CD8-positive, alpha-beta memory T cell (primary cell): ENCODE measurements around the gene CHURC1. TPM values are rescaled to one million over a fixed set of nuclear protein-coding genes. Genes with fewer than 3 reads are reported as not detected.

Experiments used
- CTCF ChIA-PET: fragments of 350-600 bp; sonication (Branson Sonifier 250); formaldehyde crosslinking; loops from one replicate; lab custom pipeline; 2021; ENCODE audit warnings: antibody characterized with exemption; lab: Charles Lee
- POLR2A ChIA-PET: fragments of 350-600 bp; sonication (Branson Sonifier 250); formaldehyde crosslinking; loops from one replicate; lab custom pipeline; 2021; ENCODE audit warnings: antibody characterized with exemption; lab: Charles Lee
- DNase-seq, 5 donors: peaks; one replicate each; pipeline versions ENCODE4 v3.0.0 to v3.0.0-alpha.2; 2020 to 2022; ENCODE audit warnings: mixed read lengths in 1 of 5
- H3K27ac ChIP-seq: one replicate; pipeline ENCODE4 v1.7.0; 2013; ENCODE audit warnings: low read depth, mild to moderate bottlenecking, low read length, moderate library complexity
- H3K27me3 ChIP-seq: 2 replicates; pipeline ENCODE4 v1.7.0; 2013; ENCODE audit warnings: low read length, mild to moderate bottlenecking; ENCODE audit not compliant: insufficient read depth, poor library complexity, severe bottlenecking
- H3K36me3 ChIP-seq: 2 replicates; pipeline ENCODE4 v1.7.0; 2013; ENCODE audit warnings: mild to moderate bottlenecking, low read length, moderate library complexity; ENCODE audit not compliant: insufficient read depth
- H3K4me1 ChIP-seq: 2 replicates; pipeline ENCODE4 v1.7.0; 2013; ENCODE audit warnings: mild to moderate bottlenecking, low read length, moderate library complexity; ENCODE audit not compliant: insufficient read depth
- H3K4me3 ChIP-seq: 2 replicates; pipeline ENCODE4 v1.7.0; 2013; ENCODE audit warnings: mild to moderate bottlenecking, low read length
- H3K9me3 ChIP-seq: 2 replicates; pipeline ENCODE4 v1.7.0; 2013; ENCODE audit warnings: mild to moderate bottlenecking, low read length
- H3K27ac Mint-ChIP-seq, 8 donors: one replicate each; pipeline ENCODE4 v1.8.0; 2020 to 2021; ENCODE audit warnings: mixed read lengths in 8 of 8, mild to moderate bottlenecking in 6 of 8, inconsistent platforms in 3 of 8, moderate library complexity in 3 of 8
- H3K27me3 Mint-ChIP-seq, 2 donors: one replicate each; pipeline ENCODE4 v1.8.0; 2020 to 2021; ENCODE audit warnings: mixed read lengths in 2 of 2, mild to moderate bottlenecking in 1 of 2, moderate library complexity in 1 of 2
- H3K36me3 Mint-ChIP-seq, 3 donors: one replicate each; pipeline ENCODE4 v1.8.0; 2020 to 2021; ENCODE audit warnings: mixed read lengths in 3 of 3, inconsistent platforms in 1 of 3, mild to moderate bottlenecking in 1 of 3
- H3K4me1 Mint-ChIP-seq, 3 donors: one replicate each; pipeline ENCODE4 v1.8.0; 2020 to 2021; ENCODE audit warnings: mixed read lengths in 3 of 3, inconsistent platforms in 1 of 3, mild to moderate bottlenecking in 1 of 3
- H3K4me3 Mint-ChIP-seq, 7 donors: one replicate each; pipeline ENCODE4 v1.8.0; 2020 to 2021; ENCODE audit warnings: mixed read lengths in 7 of 7, mild to moderate bottlenecking in 6 of 7, moderate library complexity in 4 of 7, inconsistent platforms in 2 of 7
- H3K9me3 Mint-ChIP-seq, 5 donors: one replicate each; pipeline ENCODE4 v1.8.0; 2020 to 2022; ENCODE audit warnings: mixed read lengths in 5 of 5, mild to moderate bottlenecking in 3 of 5, moderate library complexity in 2 of 5, inconsistent platforms in 1 of 5
- polyA plus RNA-seq: library from polyadenylated mRNA; unstranded; fragments of 300-500 nt; fragmentation: Illumina TruSeq; gene quantifications from one replicate; pipeline ENCODE4 v1.2.3, GENCODE V29; 2021
- total RNA-seq, 2 experiments: library from RNA; stranded (reverse); gene quantifications; one replicate each; pipeline ENCODE4 v1.2.3, GENCODE V29; 2021

CHURC1 gene
- total and polyA plus RNA-seq, 3 experiments from 2014 or later, result 44.0 to 171 (median 54.8) TPM

DNA sequence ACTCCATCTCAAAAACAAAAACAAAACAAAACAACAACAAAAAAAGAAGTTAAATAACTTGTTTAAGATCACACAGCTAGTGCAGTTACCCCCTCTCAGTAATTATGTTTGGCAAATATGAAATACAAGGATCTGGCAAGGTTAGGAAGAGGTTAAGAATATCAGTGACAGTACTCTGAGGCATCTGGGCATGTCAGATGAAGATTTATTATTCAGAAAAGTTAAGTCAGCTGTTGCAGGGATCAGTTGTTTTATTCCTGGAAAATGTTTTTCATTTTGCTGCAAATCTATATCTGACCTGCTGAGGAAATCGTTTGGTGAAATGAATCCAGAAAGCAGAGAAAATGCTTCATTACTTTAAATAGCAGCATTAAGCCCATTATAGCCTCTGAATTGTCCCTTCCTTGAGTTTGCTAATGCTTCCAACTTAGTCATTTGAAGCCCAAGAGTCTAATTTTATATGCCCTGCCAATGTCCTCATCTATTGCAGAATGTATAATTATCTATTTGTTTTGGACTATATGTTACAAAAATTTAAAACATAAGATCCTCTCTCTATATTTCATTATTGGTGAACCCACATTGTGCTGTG, 20.2 kb downstream of the CHURC1 start:
- no peaks in the 10 kb centered on the region for H3K9me3 ChIP-seq
- no peak overlapping the region for H3K4me3 ChIP-seq
- no peak overlapping the region for H3K27ac ChIP-seq
- no peak for DNase-seq
- H3K36me3 ChIP-seq, result peaks cover 25% of the 10 kb centered on the region
- H3K36me3 Mint-ChIP-seq, result peaks cover 0 to 88% (median 16%) of the 10 kb centered on the region in 3 donors
- H3K27ac Mint-ChIP-seq, result peak overlapping the region in 7 of 8 donors; percentile 1 to 94 (median 51)
- H3K4me3 Mint-ChIP-seq, result no peak overlapping the region
- no peaks in the 10 kb centered on the region for H3K27me3 Mint-ChIP-seq
- ChIA-PET CTCF (no interaction called here), POLR2A (no interaction called here)
- H3K9me3 Mint-ChIP-seq, result no peaks in the 10 kb centered on the region
- peaks cover 43 to 61% (median 54%) of the 10 kb centered on the region in 3 donors for H3K4me1 Mint-ChIP-seq
- peaks cover 57% of the 10 kb centered on the region for H3K4me1 ChIP-seq
- H3K27me3 ChIP-seq, result no peaks in the 10 kb centered on the region

DNA sequence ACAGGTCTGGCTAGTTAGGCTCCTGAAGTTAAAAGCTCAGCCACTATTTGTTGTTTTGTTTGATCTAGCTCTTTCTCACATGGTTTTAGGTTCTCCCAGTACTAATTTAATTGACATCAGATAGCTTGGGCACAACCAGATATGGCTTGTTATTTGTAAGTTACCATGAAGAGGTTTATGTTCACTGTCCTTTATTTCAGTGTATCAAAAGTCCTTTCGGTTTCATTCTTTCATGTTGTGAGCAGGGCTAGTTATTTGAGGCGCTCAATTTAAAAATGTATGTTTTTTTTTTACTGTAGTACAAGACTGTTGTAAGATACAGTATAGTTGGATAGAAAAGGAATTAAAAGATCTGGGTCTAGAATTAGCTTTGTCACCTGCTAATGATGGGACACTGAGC, 21.3 kb downstream of the CHURC1 start:
- peak overlapping the region; percentile 8 to 74 (median 67) for H3K4me3 Mint-ChIP-seq
- Histone ChIP-seq H3K4me3 (no peak overlapping the region), H3K36me3 (peaks cover 25% of the 10 kb centered on the region), H3K27ac (no peak overlapping the region), H3K4me1 (peaks cover 46% of the 10 kb centered on the region), H3K9me3 (no peaks in the 10 kb centered on the region), H3K27me3 (no peaks in the 10 kb centered on the region)
- H3K9me3 Mint-ChIP-seq, result no peaks in the 10 kb centered on the region
- peaks cover 51 to 70% (median 63%) of the 10 kb centered on the region in 3 donors for H3K4me1 Mint-ChIP-seq
- no peaks in the 10 kb centered on the region for H3K27me3 Mint-ChIP-seq
- ChIA-PET CTCF (interaction anchor here (1.0 to 2.2 kb wide), 7 partner anchors 8 to 112 kb away, joined by 3 to 8 read pairs (median 5); no protein-coding TSS in a partner anchor), POLR2A (interaction anchor here (0.5 kb wide), 1 partner anchor 21 kb away, joined by 3 read pairs; no protein-coding TSS in a partner anchor)
- DNase-seq, result no peak
- peak overlapping the region in 7 of 8 donors; percentile 49 to 94 (median 70) for H3K27ac Mint-ChIP-seq
- peaks cover 0 to 92% (median 19%) of the 10 kb centered on the region in 3 donors for H3K36me3 Mint-ChIP-seq

DNA sequence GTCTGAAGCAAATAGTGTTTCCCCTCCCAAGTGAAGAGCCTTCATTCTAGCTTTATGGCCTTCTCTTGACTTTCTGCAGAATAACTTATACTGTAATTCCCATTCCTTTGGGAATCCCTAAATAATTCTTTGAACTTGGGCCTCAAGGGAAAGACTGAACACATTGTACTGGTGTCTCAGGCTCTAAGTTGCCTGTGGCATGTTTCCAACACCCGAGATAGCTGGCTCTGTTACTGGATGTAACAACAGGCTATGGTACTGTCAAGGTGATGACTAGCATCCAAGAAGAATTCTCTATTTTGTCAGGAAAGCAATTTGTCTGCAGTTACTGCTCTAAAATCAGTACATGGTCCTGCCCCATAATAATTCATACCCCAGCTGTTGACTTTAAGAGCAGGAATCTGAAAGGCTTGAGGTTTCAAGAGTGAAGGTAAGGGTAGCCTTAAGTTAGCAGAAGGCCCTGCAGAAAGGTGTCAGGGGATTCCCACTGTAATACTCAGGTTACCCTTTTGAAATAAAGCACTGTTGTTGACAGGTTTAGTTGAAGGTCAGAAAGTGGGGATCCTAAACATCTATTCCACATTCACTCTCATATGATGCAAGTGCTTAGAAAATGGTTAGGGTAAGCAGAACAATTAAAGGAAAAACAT, 23.0 kb downstream of the CHURC1 start:
- peaks cover 50 to 76% (median 74%) of the 10 kb centered on the region in 3 donors for H3K4me1 Mint-ChIP-seq
- H3K9me3 ChIP-seq, result no peaks in the 10 kb centered on the region
- POLR2A ChIA-PET, result interaction anchor here (0.6 kb wide), 1 partner anchor 248 kb away, joined by 3 read pairs; no protein-coding TSS in a partner anchor
- H3K36me3 ChIP-seq, result peaks cover 15% of the 10 kb centered on the region
- H3K27ac Mint-ChIP-seq, result peak overlapping the region in 7 of 8 donors; percentile 10 to 85 (median 61)
- no peaks in the 10 kb centered on the region for H3K27me3 Mint-ChIP-seq
- no peaks in the 10 kb centered on the region for H3K9me3 Mint-ChIP-seq
- CTCF ChIA-PET, result interaction anchor here (1.2 to 2.2 kb wide), 5 partner anchors 10 to 114 kb away, joined by 3 to 8 read pairs (median 6); no protein-coding TSS in a partner anchor
- no peak overlapping the region for H3K4me3 ChIP-seq
- no peak for DNase-seq
- H3K4me1 ChIP-seq, result peaks cover 28% of the 10 kb centered on the region
- H3K27ac ChIP-seq, result no peak overlapping the region
- H3K27me3 ChIP-seq, result no peaks in the 10 kb centered on the region
- H3K4me3 Mint-ChIP-seq, result no peak overlapping the region
- peaks cover 0 to 91% (median 20%) of the 10 kb centered on the region in 3 donors for H3K36me3 Mint-ChIP-seq

DNA sequence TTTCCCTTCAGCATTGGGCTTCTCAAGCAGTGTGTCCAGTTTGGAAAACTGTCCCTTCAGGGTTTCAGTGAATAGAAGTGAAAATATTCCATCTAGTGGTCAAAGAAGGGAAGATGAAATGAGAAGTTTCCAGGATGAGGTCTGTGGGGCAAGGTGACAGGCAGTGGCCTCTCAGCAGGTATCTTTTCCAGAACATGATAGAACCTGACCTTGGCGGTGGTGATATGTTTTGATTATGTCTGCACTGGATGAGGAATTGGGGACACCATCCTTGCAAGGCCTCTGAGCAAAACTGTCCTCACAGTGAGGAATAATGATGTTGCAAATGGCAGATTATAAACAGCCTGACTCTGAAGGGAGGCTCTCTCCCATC, 23.6 kb downstream of the CHURC1 start:
- H3K4me3 Mint-ChIP-seq, result no peak overlapping the region
- H3K27me3 Mint-ChIP-seq, result no peaks in the 10 kb centered on the region
- peaks cover 10% of the 10 kb centered on the region for H3K36me3 ChIP-seq
- peak overlapping the region in 5 of 8 donors; percentile 41 to 85 (median 66) for H3K27ac Mint-ChIP-seq
- H3K27me3 ChIP-seq, result no peaks in the 10 kb centered on the region
- ChIA-PET POLR2A (no interaction called here), CTCF (interaction anchor here (2.1 to 2.2 kb wide), 2 partner anchors 10 to 115 kb away, joined by 5 to 8 read pairs; no protein-coding TSS in a partner anchor)
- peaks cover 24% of the 10 kb centered on the region for H3K4me1 ChIP-seq
- no peaks in the 10 kb centered on the region for H3K9me3 Mint-ChIP-seq
- peaks cover 0 to 88% (median 19%) of the 10 kb centered on the region in 3 donors for H3K36me3 Mint-ChIP-seq
- H3K4me1 Mint-ChIP-seq, result peaks cover 49 to 79% (median 76%) of the 10 kb centered on the region in 3 donors
- DNase-seq, result no peak
- no peaks in the 10 kb centered on the region for H3K9me3 ChIP-seq
- no peak overlapping the region for H3K27ac ChIP-seq
- no peak overlapping the region for H3K4me3 ChIP-seq

DNA sequence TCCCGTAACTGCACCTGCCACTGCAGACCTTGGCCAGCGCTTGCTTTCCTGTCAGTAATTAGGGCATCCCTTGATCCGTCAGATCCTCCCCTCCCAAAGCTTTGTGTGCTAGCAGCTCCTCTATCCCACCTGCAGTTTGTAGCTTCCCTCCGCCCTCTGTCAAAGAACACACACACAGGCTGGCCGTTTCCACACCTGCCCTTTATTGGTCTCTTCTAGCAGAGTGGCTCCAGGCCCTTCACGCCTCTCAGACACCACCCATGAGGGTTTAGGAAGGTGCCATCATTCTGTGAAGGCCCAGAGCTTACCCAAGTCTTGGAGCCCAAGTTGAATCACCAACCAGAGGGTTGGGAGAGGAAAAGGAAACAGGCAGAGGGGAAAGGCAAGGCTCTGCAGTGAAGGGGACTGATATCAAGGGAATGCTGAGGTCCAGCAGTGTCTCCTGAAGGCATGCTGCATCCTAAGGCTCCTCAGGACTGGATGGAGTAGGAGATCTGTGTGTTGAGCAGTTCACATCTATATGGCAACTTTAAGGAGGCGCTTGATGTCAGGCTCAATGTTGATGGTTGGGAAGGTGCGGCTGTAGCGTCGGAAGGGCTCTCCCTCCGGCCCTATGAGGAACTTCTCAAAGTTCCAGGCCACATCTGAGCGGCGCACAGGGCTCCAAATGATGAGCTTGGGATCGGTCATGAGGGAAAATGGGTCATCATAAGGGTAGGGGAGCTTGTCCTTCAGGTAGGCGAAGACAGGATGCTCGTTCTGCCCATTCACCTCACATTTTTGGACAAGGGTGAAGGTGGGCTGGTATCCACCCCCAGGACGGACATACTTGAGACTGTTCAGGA, 24.9 kb downstream of the CHURC1 start:
- DNase-seq, result no peak
- H3K9me3 Mint-ChIP-seq, result no peaks in the 10 kb centered on the region
- H3K9me3 ChIP-seq, result no peaks in the 10 kb centered on the region
- no peaks in the 10 kb centered on the region for H3K27me3 Mint-ChIP-seq
- H3K36me3 Mint-ChIP-seq, result peaks cover 0 to 88% (median 19%) of the 10 kb centered on the region in 3 donors
- no peaks in the 10 kb centered on the region for H3K36me3 ChIP-seq
- peak overlapping the region in 6 of 8 donors; percentile 24 to 85 (median 72) for H3K27ac Mint-ChIP-seq
- peaks cover 20% of the 10 kb centered on the region for H3K4me1 ChIP-seq
- POLR2A ChIA-PET, result no interaction called here
- peaks cover 56 to 89% (median 87%) of the 10 kb centered on the region in 3 donors for H3K4me1 Mint-ChIP-seq
- no peak overlapping the region for H3K4me3 Mint-ChIP-seq
- no peaks in the 10 kb centered on the region for H3K27me3 ChIP-seq
- no peak overlapping the region for H3K4me3 ChIP-seq
- CTCF ChIA-PET, result interaction anchor here (0.8 to 1.1 kb wide), 2 partner anchors 14 to 25 kb away, joined by 3 read pairs; partner anchors contain the start of gene CHURC1
- no peak overlapping the region for H3K27ac ChIP-seq

DNA sequence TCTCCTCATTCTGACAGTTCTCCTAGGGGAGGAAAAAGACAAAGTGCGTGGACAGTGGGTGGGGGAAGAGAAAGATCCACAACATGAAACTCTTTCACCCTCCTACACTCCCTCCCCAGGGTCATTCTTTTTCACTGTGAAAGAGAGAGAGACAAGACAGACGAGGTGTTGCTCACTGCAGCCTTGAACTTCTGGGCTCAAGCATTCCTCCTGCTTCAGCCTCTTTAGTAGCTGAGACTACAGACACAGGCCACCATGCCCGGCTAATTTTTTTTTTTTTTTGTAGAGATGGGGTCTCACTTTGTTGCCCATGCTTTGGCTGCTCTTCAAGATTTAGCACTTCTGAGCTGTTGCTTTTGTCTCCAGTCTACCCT, 25.5 kb downstream of the CHURC1 start:
- Mint-ChIP-seq H3K36me3 (peaks cover 0 to 88% (median 17%) of the 10 kb centered on the region in 3 donors), H3K4me3 (no peak overlapping the region), H3K4me1 (peaks cover 52 to 85% (median 83%) of the 10 kb centered on the region in 3 donors), H3K9me3 (no peaks in the 10 kb centered on the region), H3K27me3 (no peaks in the 10 kb centered on the region), H3K27ac (peak overlapping the region in 5 of 8 donors; percentile 24 to 62 (median 37))
- POLR2A ChIA-PET, result interaction anchor here (0.7 kb wide), 1 partner anchor 15 kb away, joined by 5 read pairs; no protein-coding TSS in a partner anchor
- CTCF ChIA-PET, result interaction anchor here (1.1 kb wide), 2 partner anchors 9 to 13 kb away, joined by 3 read pairs; no protein-coding TSS in a partner anchor
- H3K36me3 ChIP-seq, result no peaks in the 10 kb centered on the region
- no peak for DNase-seq
- no peaks in the 10 kb centered on the region for H3K27me3 ChIP-seq
- peaks cover 20% of the 10 kb centered on the region for H3K4me1 ChIP-seq
- no peak overlapping the region for H3K4me3 ChIP-seq
- H3K27ac ChIP-seq, result no peak overlapping the region
- no peaks in the 10 kb centered on the region for H3K9me3 ChIP-seq

DNA sequence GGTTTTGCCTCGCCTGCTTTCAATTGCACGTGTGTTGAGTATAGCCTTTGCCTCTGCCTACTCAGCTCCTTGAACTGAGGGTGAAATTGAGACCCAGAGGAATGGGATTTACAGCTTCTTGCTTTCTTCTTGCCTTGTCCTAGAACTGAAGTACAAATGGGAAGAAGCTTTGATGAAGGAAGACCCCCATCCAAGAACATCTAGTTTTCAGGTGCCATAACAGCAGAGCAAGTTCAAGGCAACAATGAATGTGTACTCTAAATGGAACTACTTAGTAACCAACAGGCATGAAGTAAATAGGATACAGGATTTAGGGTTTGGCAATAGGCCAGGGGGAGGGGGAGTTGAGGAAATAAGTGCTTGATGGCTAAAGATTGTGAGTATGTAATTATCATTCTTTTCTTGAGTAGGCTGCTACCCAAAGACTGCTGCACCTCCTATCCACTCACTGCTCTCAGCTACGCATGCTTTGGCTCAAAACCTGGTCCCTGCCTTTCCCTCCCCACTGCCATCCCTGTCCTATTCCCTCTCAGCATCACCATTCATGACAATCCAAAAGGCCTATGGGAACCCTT, 26.2 kb downstream of the CHURC1 start:
- Mint-ChIP-seq H3K4me3 (no peak overlapping the region), H3K36me3 (peaks cover 4 to 89% (median 19%) of the 10 kb centered on the region in 3 donors), H3K27me3 (no peaks in the 10 kb centered on the region), H3K4me1 (peaks cover 47 to 83% (median 81%) of the 10 kb centered on the region in 3 donors), H3K27ac (peak overlapping the region in 4 of 8 donors; percentile 34 to 80 (median 64)), H3K9me3 (no peaks in the 10 kb centered on the region)
- Histone ChIP-seq H3K27ac (no peak overlapping the region), H3K27me3 (no peaks in the 10 kb centered on the region), H3K4me1 (peaks cover 20% of the 10 kb centered on the region), H3K36me3 (no peaks in the 10 kb centered on the region), H3K4me3 (no peak overlapping the region), H3K9me3 (no peaks in the 10 kb centered on the region)
- ChIA-PET CTCF (interaction anchor here (1.1 kb wide), 1 partner anchor 9 kb away, joined by 3 read pairs; no protein-coding TSS in a partner anchor), POLR2A (interaction anchor here (0.7 kb wide), 1 partner anchor 16 kb away, joined by 5 read pairs; no protein-coding TSS in a partner anchor)
- no peak for DNase-seq
